GM18861 (cell line): Measurements from ENCODE around the gene IL17RE.
"Not testable (repeated sequence)": the region's sequence is repeated elsewhere in the genome, so short reads cannot be mapped to it uniquely, and the experiment has no call there.

Experiments
- ATAC-seq: cut with Tn5 transposase; IDR thresholded peaks from one replicate; pipeline ENCODE4 v1.9.1; 2021; ENCODE audit not compliant: unreplicated experiment

Gene IL17RE

DNA sequence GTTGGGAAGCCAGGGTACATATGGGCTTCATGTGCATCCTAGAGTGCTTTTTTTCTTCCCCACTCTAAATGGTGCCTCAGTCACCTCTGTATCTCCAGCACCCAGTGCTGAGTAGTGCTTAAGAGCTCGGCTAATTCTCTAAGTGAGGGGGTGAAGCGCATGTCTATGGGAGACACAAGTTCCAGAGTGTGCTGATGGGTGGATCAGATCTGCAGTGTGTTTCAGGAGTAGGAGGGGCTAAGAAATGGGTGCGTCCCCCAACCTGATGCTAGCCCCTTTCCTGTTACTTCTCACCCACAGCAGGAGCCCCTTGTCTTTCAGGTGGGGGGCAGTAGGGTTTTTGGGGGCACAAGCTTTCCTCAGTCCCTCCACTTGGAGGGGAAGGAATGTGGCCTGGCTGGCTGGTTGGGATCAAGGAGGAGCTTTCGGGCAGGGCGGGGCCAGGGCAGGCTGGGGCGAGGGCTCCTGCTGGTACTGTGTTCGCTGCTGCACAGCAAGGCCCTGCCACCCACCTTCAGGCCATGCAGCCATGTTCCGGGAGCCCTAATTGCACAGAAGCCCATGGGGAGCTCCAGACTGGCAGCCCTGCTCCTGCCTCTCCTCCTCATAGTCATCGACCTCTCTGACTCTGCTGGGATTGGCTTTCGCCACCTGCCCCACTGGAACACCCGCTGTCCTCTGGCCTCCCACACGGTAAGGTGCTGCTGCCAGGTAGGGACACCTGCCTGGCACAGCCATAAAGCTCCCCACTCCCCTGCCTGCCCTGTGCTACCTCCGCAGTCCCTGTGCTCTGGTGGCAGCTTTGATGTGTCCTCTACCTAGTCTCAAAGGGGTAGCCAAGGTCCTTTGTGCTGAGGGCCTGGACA lies at the start of gene IL17RE:
IL17RE (plus strand) TSS at position 477 of the 866 bp plus-strand sequence; CDS start at position 562, 85 bp downstream.
- ATAC-seq: no peak

DNA sequence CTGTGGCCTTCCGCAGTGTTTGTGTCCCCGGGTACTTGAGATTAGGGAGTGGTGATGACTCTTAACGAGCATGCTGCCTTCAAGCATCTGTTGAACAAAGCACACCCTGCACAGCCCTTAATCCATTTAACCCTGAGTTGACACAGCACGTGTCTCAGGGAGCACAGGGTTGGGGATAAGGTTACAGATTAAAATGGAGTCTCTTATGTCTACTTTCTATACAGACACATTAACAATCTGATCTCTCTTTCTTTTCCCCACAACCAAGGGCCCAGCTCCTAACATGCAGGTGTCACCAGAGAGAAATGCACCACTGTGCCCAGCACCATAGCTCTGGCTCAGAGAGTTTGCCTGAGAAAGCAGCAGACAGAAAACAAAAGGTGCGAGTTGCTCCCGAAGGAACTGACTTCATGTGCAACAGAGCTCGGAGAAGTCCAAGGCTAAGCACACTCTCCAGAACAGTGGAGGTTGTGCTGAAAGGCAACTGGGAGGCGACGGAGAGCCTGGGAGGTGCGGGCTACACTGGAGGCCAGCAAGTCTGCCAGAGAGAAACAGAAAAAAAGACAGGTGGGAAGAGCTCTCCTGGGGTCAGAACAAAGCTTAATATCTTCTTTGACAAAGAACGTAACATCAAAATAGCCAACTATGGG lies 48.2 kb upstream of the IL17RE start:
- ATAC-seq: not testable (repeated sequence)

DNA sequence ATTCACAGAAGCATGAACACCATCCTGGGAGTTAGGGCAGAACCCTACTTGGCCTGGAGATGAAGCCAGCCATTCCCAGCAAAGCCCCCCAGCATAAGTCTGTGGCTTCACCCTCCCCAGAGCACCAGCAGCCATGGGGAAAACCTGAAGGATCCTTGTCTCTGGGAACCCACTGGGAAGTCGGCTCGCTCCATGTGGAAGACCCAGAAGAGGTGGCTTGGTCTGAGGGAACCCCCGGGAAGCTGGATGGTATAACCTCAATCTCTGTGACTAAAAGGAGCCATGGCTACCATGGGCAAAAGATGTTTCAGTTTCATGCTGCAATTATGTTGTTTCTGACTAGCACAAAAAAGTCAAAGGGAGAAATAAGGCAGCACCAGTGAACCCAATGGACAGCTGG lies 47.1 kb upstream of the IL17RE start:
- ATAC-seq: no peak

DNA sequence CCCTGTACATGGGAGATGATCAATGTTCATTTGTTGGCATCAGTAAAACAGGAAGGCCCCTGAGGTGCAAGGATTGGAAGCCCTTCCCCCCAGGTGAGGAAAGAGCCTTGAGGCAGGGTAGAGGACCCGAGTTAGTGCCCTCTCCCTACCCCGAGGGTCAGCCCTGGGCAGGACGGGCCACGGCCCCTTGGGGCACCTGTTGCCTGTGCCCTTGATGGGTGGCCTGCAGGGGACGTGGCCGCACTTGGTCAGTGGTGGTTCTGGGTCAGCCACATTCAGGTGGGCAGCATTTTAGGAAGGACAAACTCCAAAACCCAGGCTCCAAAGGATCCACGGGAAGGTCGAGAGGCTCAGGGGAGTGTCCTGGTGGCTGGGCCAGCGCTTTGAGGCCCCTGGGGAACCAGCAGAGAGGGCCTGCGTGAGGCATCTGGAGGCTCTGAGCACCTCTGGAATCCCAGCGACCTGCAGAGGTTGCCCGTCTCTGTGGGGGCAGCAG lies 43.1 kb upstream of the IL17RE start:
- ATAC-seq: no peak

GRCh38 chr3:9861201-9861600 lies 41.4 kb upstream of the IL17RE start:
- ATAC-seq: no peak

- ATAC-seq: no peak
These were observed 41.0 kb upstream of the IL17RE start for GRCh38 chr3:9861626-9862130.

GRCh38 chr3:9862391-9863057 lies 40.1 kb upstream of the IL17RE start:
- ATAC-seq: no peak

DNA sequence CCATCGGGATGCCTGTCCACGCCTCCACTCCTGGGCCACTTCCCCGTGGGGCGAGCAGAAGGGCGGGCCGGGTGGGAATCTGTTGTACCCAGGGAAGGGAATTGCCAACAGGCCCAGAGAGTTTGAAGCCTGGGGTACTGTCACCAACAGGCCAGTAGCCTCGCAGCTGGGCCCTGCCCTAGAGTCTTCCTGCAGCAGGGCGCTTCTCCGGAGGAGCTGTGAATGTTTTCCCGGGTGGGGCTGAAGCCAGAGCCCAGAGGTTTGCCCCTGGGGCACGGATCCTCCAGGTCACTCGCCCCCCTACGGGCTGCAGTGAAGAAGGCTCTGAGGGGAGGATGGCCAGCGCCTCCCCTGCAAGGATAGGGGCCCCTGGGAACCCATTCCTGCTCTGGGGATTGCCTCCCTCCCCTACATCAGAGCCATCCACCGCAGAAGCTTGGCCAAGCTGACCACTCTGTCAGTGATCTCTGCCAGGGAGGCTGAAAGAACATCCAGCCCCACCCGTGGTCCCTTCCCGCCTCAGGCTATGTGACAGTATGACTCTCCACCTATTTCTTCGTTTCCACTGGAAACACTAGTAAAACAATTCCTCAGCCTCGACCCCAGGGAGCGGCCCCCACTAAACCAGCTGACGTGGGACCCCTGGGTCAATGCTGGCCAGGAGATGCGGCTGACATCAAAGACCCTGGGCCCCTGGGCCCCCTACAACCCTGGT lies 39.4 kb upstream of the IL17RE start:
- ATAC-seq: no peak

DNA sequence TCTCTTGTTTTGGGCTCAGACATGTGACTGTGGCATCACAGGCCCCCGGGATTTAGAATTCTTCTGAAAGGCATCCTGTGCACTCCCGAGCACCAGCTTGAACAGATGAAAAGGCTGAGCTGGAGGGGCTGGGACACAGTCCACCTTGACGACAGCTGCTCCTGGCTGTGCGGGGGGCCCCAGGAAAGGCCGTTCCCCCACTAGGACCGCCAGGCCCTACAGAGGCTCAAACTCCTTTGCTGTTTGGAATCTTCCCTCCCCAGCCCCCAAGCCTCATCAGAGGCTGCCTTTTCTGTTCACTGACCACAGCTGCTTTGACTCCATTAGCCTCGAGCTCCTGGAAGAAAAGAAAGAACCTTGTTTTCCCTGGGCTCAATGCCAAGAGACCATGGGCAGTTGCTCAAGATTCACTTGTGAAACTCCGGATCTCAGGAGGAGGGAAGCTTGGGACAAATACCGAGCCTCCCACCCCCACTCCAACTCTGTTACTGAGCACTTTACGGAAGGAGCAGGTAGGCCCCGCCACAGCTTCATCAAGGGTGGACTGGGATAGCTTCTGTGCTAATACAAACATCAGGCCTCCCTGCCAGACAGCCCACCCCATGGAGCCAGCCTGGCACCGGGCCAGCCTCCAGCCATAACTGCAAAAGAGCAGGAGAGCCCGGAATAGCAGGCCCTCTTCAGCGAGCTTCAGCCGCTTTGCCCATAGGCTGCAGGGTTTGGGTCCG lies 38.3 kb upstream of the IL17RE start:
- no peak for ATAC-seq

DNA sequence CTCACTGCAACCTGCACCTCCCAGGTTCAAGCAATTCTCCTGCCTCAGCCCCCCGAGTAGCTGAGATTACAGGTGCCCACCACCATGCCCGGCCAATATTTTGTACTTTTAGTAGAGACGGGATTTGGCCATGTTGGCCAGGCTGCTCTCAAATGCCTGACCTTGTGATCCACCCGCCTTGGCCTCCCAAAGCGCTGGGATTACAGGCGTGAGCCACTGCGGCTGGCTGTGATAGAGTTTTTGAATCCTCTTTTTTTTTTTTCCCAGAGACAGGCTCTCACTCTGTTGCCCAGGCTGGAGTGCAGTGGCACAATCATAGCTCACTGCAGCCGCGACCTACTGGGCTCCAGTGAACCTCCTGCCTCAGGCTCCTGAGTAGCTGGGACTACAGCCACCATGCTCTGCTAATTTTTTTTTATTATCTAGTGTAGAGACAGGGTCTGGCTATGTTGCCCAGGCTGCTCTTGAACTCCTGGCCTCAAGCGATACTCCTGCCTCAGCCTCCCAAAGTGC lies 37.5 kb upstream of the IL17RE start:
- ATAC-seq: not testable (repeated sequence)

DNA sequence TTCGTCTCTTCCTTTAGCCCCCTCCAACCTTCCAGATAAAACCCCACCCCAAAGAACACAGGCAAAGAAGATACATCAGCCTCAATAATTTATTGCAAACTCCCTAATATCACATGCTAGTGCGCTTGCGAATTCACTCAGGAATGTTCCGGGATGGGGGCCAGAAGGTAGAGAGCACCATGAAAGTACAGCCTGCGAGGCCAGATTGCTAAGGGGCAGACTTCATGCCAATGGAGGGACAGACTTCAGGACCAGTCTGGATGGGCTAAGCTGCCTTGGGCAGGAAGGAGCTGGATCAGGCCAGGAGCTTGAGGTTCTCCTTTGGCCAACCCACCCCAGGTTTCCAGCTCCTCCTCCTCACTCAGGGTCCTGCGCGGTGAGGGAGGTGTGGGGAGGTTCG lies 36.0 kb upstream of the IL17RE start:
- ATAC-seq: no peak

DNA sequence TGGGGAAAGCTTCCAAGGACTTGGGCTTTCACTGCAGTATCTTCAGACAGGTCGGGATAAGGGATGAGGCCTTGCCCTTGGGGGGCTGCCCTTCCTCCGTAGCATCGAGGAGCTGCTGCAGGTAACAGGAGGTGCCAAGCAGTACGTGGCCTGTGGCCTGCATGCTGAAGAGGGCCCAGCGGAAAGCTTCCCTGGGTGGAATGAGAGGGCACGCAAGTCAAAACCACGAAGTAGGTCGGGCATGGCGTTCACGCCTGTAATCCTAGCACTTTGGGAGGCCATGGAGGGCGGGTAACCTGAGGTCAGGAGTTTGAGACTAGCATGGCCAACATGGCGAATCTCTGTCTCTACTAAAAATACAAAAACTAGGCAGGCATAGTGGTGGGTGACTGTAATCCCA lies 35.5 kb upstream of the IL17RE start:
- ATAC-seq: no peak

- ATAC-seq: no peak
These were observed 32.7 kb upstream of the IL17RE start for GRCh38 chr3:9869955-9870354.

DNA sequence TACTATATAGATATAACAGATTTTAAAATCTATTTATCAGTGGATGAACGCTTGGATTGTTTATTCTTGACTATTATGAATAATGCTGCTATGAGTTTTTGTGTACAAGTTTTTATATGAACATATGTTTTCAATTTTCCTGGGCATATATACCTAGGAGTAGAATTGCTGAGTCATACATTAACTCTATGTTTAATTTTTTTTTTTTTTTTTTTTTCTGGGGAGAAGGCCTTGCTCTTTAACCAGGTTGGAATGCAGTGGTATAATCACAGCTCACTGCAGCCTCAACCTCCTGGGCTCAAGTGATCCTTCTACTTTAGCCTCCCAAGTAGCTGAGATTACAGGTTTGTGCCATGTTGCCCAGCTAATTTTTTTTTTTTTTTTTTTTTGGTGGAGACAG lies 31.7 kb upstream of the IL17RE start:
- no peak for ATAC-seq

DNA sequence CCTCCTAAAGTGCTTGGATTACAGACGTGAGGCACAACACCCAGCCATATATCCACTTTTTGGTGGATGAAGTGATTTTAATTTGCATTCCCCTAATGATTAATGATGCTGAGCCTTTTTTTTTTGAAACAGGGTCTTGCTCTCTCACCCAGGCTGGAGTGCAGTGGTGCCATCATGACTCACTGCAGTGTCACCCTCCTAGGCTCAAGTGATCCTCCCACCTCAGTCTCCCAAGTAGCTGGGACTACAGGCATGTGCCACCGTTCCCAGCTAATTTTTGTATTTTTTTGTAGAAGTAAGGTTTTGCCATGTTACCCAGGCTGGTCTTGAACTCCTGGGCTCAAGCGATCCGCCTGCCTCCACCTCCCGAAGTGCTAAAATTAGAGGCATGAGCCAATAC lies 30.6 kb upstream of the IL17RE start:
- not testable (repeated sequence) for ATAC-seq

GRCh38 chr3:9875448-9875847 lies 27.2 kb upstream of the IL17RE start:
- ATAC-seq: no peak

- ATAC-seq: not testable (repeated sequence)
These were observed 26.4 kb upstream of the IL17RE start for GRCh38 chr3:9876255-9876654.

- ATAC-seq: no peak
These were observed 25.7 kb upstream of the IL17RE start for GRCh38 chr3:9876991-9877390.

- no peak for ATAC-seq
These were observed 23.9 kb upstream of the IL17RE start for GRCh38 chr3:9878700-9879099.
